ENCODE measurements around the gene ID4. TPM values are rescaled to one million over a fixed set of nuclear protein-coding genes. Genes with fewer than 3 reads are reported as not detected.

The ID4 gene
- total and polyA plus RNA-seq, 2 donors from 2014 or later: 17.9 to 60.4 TPM

DNA sequence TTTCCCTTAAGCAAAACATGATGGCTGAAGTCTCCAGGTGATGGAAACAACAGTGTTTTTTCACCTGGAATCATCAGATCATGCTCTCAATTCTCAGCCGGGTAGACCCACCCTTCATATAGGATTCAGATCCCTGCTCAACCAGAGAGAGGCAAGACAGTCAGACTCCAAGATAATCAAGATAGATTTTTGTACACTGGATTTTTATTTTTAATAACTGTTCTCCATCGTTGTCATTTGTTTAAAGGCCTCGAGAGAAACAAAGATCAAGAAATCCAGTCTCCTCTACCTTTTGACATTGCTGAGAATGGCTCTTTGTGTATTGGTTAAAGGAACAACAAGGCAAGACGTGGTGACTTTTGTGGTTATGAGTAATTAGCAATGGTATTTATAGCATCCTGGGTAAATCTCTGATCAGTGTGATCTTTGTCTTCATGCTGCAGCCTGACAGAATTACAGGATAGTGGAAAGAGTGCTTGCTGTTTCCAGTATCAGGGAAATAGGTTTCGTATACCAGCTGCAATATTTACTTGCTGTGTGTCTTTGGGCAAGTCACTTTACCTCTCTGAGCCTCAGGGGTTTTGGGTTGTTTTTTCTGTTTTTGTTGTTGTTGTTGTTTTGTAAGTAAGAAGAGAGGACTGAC, 29.9 kb downstream of the ID4 start:
- Histone ChIP-seq H3K9ac (ENCODE audit: low read length in 3 of 3) (no peak overlapping the region), H3K27ac (ENCODE audit: low read depth in 2 of 2, low read length in 2 of 2) (no peak overlapping the region), H3K36me3 (ENCODE audit: control insufficient read depth in 2 of 3, insufficient read depth in 3 of 3, low read length in 3 of 3) (no peaks in the 10 kb centered on the region), H3K27me3 (ENCODE audit: control insufficient read depth, insufficient read depth, low read length) (no peaks in the 10 kb centered on the region), H3K9me3 (ENCODE audit: control insufficient read depth in 2 of 3, insufficient read depth in 1 of 3, low read length in 3 of 3) (no peaks in the 10 kb centered on the region), H3K4me1 (ENCODE audit: control insufficient read depth in 2 of 3, insufficient read depth in 2 of 3, low read depth in 1 of 3, low read length in 3 of 3) (no peaks in the 10 kb centered on the region), H3K4me3 (ENCODE audit: low read length in 3 of 3) (no peak overlapping the region)
- DNase-seq (no peak), FAIRE-seq (no peak)
- TF ChIP-seq CTCF (IDR thresholded peaks at IDR 0.05; ENCODE audit: borderline replicate concordance, extremely low read depth, insufficient read depth): no peak
- intact Hi-C loops (cut with DNase I): no loop called here

- intact Hi-C loops (cut with DNase I): no loop called here
- no peaks in the 10 kb centered on the region for H3K9me3 ChIP-seq (ENCODE audit: control insufficient read depth in 2 of 3, insufficient read depth in 1 of 3, low read length in 3 of 3)
- no peak for FAIRE-seq
- no peaks in the 10 kb centered on the region for H3K36me3 ChIP-seq (ENCODE audit: control insufficient read depth in 2 of 3, insufficient read depth in 3 of 3, low read length in 3 of 3)
- no peak for TF ChIP-seq CTCF (IDR thresholded peaks at IDR 0.05; ENCODE audit: borderline replicate concordance, extremely low read depth, insufficient read depth)
- no peak overlapping the region for H3K9ac ChIP-seq (ENCODE audit: low read length in 3 of 3)
- no peak overlapping the region for H3K27ac ChIP-seq (ENCODE audit: low read depth in 2 of 2, low read length in 2 of 2)
- DNase-seq: no peak
- no peaks in the 10 kb centered on the region for H3K27me3 ChIP-seq (ENCODE audit: control insufficient read depth, insufficient read depth, low read length)
- H3K4me1 ChIP-seq (ENCODE audit: control insufficient read depth in 2 of 3, insufficient read depth in 2 of 3, low read depth in 1 of 3, low read length in 3 of 3): no peaks in the 10 kb centered on the region
- H3K4me3 ChIP-seq (ENCODE audit: low read length in 3 of 3): no peak overlapping the region
Measured at GRCh38 chr6:19869464-19869863, 32.3 kb downstream of the ID4 start.

GRCh38 chr6:19870322-19870721, 33.2 kb downstream of the ID4 start:
- FAIRE-seq: no peak
- H3K9ac ChIP-seq (ENCODE audit: low read length in 3 of 3): no peak overlapping the region
- no peaks in the 10 kb centered on the region for H3K9me3 ChIP-seq (ENCODE audit: control insufficient read depth in 2 of 3, insufficient read depth in 1 of 3, low read length in 3 of 3)
- no peak overlapping the region for H3K27ac ChIP-seq (ENCODE audit: low read depth in 2 of 2, low read length in 2 of 2)
- no peaks in the 10 kb centered on the region for H3K27me3 ChIP-seq (ENCODE audit: control insufficient read depth, insufficient read depth, low read length)
- TF ChIP-seq CTCF (IDR thresholded peaks at IDR 0.05; ENCODE audit: borderline replicate concordance, extremely low read depth, insufficient read depth): no peak
- H3K4me1 ChIP-seq (ENCODE audit: control insufficient read depth in 2 of 3, insufficient read depth in 2 of 3, low read depth in 1 of 3, low read length in 3 of 3): no peaks in the 10 kb centered on the region
- no peaks in the 10 kb centered on the region for H3K36me3 ChIP-seq (ENCODE audit: control insufficient read depth in 2 of 3, insufficient read depth in 3 of 3, low read length in 3 of 3)
- intact Hi-C loops (cut with DNase I): no loop called here
- no peak overlapping the region for H3K4me3 ChIP-seq (ENCODE audit: low read length in 3 of 3)
- no peak for DNase-seq

- no peak for TF ChIP-seq CTCF (IDR thresholded peaks at IDR 0.05; ENCODE audit: borderline replicate concordance, extremely low read depth, insufficient read depth)
- no peak for FAIRE-seq
- DNase-seq: no peak
- Histone ChIP-seq H3K36me3 (ENCODE audit: control insufficient read depth in 2 of 3, insufficient read depth in 3 of 3, low read length in 3 of 3) (no peaks in the 10 kb centered on the region), H3K4me3 (ENCODE audit: low read length in 3 of 3) (no peak overlapping the region), H3K4me1 (ENCODE audit: control insufficient read depth in 2 of 3, insufficient read depth in 2 of 3, low read depth in 1 of 3, low read length in 3 of 3) (peaks cover 0 to 6% (median 0%) of the 10 kb centered on the region in 3 donors), H3K9ac (ENCODE audit: low read length in 3 of 3) (no peak overlapping the region), H3K9me3 (ENCODE audit: control insufficient read depth in 2 of 3, insufficient read depth in 1 of 3, low read length in 3 of 3) (no peaks in the 10 kb centered on the region), H3K27me3 (ENCODE audit: control insufficient read depth, insufficient read depth, low read length) (no peaks in the 10 kb centered on the region), H3K27ac (ENCODE audit: low read depth in 2 of 2, low read length in 2 of 2) (no peak overlapping the region)
- intact Hi-C loops (cut with DNase I): no loop called here
Measured at GRCh38 chr6:19873031-19873430, 35.9 kb downstream of the ID4 start.
